Trophoblast cell (in vitro differentiated cells and primary cell): Measurements from ENCODE around the gene PRKCH.

Experiments
- DNase-seq, 2 donors: peaks; one replicate each; pipeline ENCODE4 v3.0.0-alpha.2; 2016
- H2AFZ ChIP-seq: 2 replicates; pipeline ENCODE4 v1.6.1; 2013; ENCODE audit warnings: low read length, moderate library complexity, mild to moderate bottlenecking; ENCODE audit not compliant: insufficient read depth, poor library complexity
- H2AK5ac ChIP-seq: 2 replicates; pipeline ENCODE4 v1.6.1; 2013; ENCODE audit warnings: mild to moderate bottlenecking, low read length
- H2BK120ac ChIP-seq: 2 replicates; pipeline ENCODE4 v1.6.1; 2013; ENCODE audit warnings: low read length, mild to moderate bottlenecking, moderate library complexity; ENCODE audit not compliant: insufficient read depth, poor library complexity
- H2BK12ac ChIP-seq: 2 replicates; pipeline ENCODE4 v1.6.1; 2013; ENCODE audit warnings: mild to moderate bottlenecking, low read length, moderate library complexity
- H2BK5ac ChIP-seq: 2 replicates; pipeline ENCODE4 v1.6.1; 2013; ENCODE audit warnings: low read length, low read depth, moderate library complexity, mild to moderate bottlenecking; ENCODE audit not compliant: poor library complexity
- H3K14ac ChIP-seq: 2 replicates; pipeline ENCODE4 v1.6.1; 2013; ENCODE audit warnings: mild to moderate bottlenecking, low read length
- H3K18ac ChIP-seq: 2 replicates; pipeline ENCODE4 v1.6.1; 2013; ENCODE audit warnings: mild to moderate bottlenecking, low read length
- H3K23ac ChIP-seq: 2 replicates; pipeline ENCODE4 v1.6.1; 2013; ENCODE audit warnings: low read length
- H3K27ac ChIP-seq: 2 replicates; pipeline ENCODE4 v1.5.1; 2013; ENCODE audit warnings: low read depth, mild to moderate bottlenecking, inconsistent platforms, low read length, moderate library complexity
- H3K27me3 ChIP-seq: 2 replicates; pipeline ENCODE4 v1.6.1; 2013; ENCODE audit warnings: inconsistent platforms, mild to moderate bottlenecking, low read length, moderate library complexity; ENCODE audit not compliant: insufficient read depth
- H3K36me3 ChIP-seq, 2 experiments: 1 replicate in 1 of 2; 2 replicates in 1 of 2; pipeline ENCODE4 v1.6.1; 2013; ENCODE audit warnings: low read length in 2 of 2, mild to moderate bottlenecking in 2 of 2, moderate library complexity in 1 of 2; ENCODE audit not compliant: insufficient read depth in 2 of 2, control insufficient read depth in 1 of 2
- H3K4ac ChIP-seq: 2 replicates; pipeline ENCODE4 v1.6.1; 2013; ENCODE audit warnings: low read depth, mild to moderate bottlenecking, low read length, moderate library complexity
- H3K4me1 ChIP-seq, 2 experiments: 1 replicate in 1 of 2; 2 replicates in 1 of 2; pipeline ENCODE4 v1.6.1; 2013; ENCODE audit warnings: low read length in 2 of 2, mild to moderate bottlenecking in 2 of 2, moderate library complexity in 1 of 2; ENCODE audit not compliant: insufficient read depth in 2 of 2, control insufficient read depth in 1 of 2
- H3K4me2 ChIP-seq: 2 replicates; pipeline ENCODE4 v1.6.1; 2013; ENCODE audit warnings: inconsistent platforms, mild to moderate bottlenecking, low read length, moderate library complexity
- H3K4me3 ChIP-seq: 2 replicates; pipeline ENCODE4 v1.5.1; 2013; ENCODE audit warnings: mild to moderate bottlenecking, low read depth, low read length, inconsistent platforms
- H3K79me1 ChIP-seq: one replicate; pipeline ENCODE4 v1.6.1; 2013; ENCODE audit warnings: low read length
- H3K79me2 ChIP-seq: 2 replicates; pipeline ENCODE4 v1.6.1; 2013; ENCODE audit warnings: low read length, mild to moderate bottlenecking; ENCODE audit not compliant: control insufficient read depth, insufficient read depth, poor library complexity
- H3K9ac ChIP-seq: 2 replicates; pipeline ENCODE4 v1.6.1; 2013; ENCODE audit warnings: mild to moderate bottlenecking, low read length
- H3K9me3 ChIP-seq: 2 replicates; pipeline ENCODE4 v1.6.1; 2013; ENCODE audit warnings: low read depth, mild to moderate bottlenecking, control low read depth, inconsistent platforms, low read length; ENCODE audit not compliant: insufficient read depth
- H4K12ac ChIP-seq: 2 replicates; pipeline ENCODE4 v1.6.1; 2013; ENCODE audit warnings: low read depth, mild to moderate bottlenecking, low read length, moderate library complexity
- H4K8ac ChIP-seq: 2 replicates; pipeline ENCODE4 v1.6.1; 2013; ENCODE audit warnings: low read depth, mild to moderate bottlenecking, low read length, moderate library complexity
- H4K91ac ChIP-seq: one replicate; pipeline ENCODE4 v1.6.1; 2013; ENCODE audit warnings: low read depth, mild to moderate bottlenecking, low read length, moderate library complexity
- WGBS: extraction: QIAGEN DNeasy Blood & Tissue Kit; methylation state at CpG from one replicate; pipeline ENCODE4 v1.1.7; 2013; ENCODE audit warnings: missing lambda C conversion rate; ENCODE audit not compliant: insufficient read length, insufficient coverage; ENCODE audit errors: extremely low coverage; 5-methylcytosine and 5-hydroxymethylcytosine counted together

The PRKCH gene

GRCh38 chr14:61329478-61330051, 8.2 kb downstream of the PRKCH start:
- Histone ChIP-seq H3K27ac (no peak overlapping the region), H2AFZ (no peak overlapping the region), H2BK12ac (no peak overlapping the region), H3K14ac (no peak overlapping the region), H2BK5ac (no peak overlapping the region), H3K79me1 (peaks cover 7% of the 10 kb centered on the region), H3K4me3 (no peak overlapping the region), H4K8ac (no peak overlapping the region), H3K79me2 (peaks cover 11% of the 10 kb centered on the region), H2BK120ac (no peak overlapping the region), H2AK5ac (no peak overlapping the region), H3K9me3 (no peaks in the 10 kb centered on the region), H3K36me3 (peaks cover 0 to 3% of the 10 kb centered on the region in 2 experiments), H3K27me3 (no peaks in the 10 kb centered on the region), H3K23ac (no peak overlapping the region), H3K4me1 (peaks cover 11 to 13% of the 10 kb centered on the region in 2 experiments), H4K12ac (no peak overlapping the region), H3K18ac (no peak overlapping the region), H3K4me2 (no peak overlapping the region), H4K91ac (no peak overlapping the region), H3K4ac (peak overlapping the region; percentile 76), H3K9ac (no peak overlapping the region)
- DNase-seq, result no peak
- no CpG with 5 or more reads among the region's 8 CpGs for WGBS

- Histone ChIP-seq H3K79me1 (peaks cover 7% of the 10 kb centered on the region), H3K79me2 (peaks cover 11% of the 10 kb centered on the region), H3K4me1 (peaks cover 11 to 13% of the 10 kb centered on the region in 2 experiments), H4K12ac (no peak overlapping the region), H2BK12ac (no peak overlapping the region), H3K18ac (no peak overlapping the region), H3K23ac (no peak overlapping the region), H2BK120ac (no peak overlapping the region), H2AK5ac (no peak overlapping the region), H3K4me2 (no peak overlapping the region), H3K27me3 (no peaks in the 10 kb centered on the region), H3K9me3 (no peaks in the 10 kb centered on the region), H2BK5ac (no peak overlapping the region), H3K4me3 (no peak overlapping the region), H4K8ac (no peak overlapping the region), H3K27ac (no peak overlapping the region), H3K14ac (no peak overlapping the region), H3K9ac (no peak overlapping the region), H4K91ac (no peak overlapping the region), H3K36me3 (peaks cover 0 to 3% of the 10 kb centered on the region in 2 experiments), H3K4ac (peak overlapping the region; percentile 50), H2AFZ (no peak overlapping the region)
- WGBS, result no CpG with 5 or more reads among the region's 1 CpG
- no peak for DNase-seq
Observed at GRCh38 chr14:61330511-61330910, 9.1 kb downstream of the PRKCH start.

DNA sequence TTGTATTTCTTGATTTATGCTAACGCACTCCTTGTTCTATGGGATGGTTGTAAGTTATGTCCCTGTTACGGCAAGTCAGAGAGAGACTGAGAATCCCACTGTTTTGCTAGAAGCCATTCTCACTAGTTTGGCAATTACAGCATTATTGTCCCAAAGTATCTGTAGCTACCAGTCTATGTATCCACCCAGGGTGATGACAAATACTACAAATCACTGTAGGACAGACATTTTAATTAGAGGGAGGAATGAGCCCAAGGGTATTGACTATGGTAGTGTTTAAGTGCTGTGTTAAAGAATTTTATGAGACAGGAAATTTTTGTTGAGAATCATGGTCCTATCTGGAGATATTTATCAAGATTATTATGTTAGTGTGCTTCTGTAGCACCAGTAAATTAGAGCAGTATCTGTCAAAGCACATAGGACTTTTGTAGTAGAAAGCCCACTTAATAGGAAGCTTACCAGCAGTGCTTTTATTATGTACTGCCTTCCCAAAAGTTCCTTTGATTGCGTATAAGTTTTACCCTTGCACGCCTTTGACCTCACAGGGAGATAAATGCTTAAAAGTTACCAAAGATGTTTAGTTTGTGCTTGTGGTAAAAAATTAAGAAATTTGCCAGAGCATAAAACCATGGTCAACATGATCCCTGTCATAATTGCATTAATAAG, 10.7 kb downstream of the PRKCH start:
- no peak overlapping the region for H3K18ac ChIP-seq
- peaks cover 11% of the 10 kb centered on the region in 2 experiments for H3K4me1 ChIP-seq
- no CpG with 5 or more reads among the region's 4 CpGs for WGBS

DNA sequence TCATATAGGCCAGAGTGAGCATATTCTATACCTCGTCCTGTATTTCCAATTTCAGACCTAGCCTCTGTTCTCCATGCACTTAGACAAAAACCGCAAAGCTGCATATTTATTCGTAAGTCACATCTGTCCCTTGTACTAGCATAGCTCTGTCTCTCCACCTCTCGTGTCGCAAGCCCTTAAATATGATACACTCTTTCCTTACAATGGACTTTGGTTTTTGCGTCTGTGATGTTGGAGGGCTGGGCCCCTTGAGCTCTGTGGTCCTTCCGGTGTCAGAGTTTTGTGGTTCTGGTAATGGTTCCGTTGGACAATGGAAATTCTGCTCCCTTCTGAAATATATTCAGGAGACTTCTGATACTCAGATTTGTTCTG, 11.3 kb downstream of the PRKCH start:
- Histone ChIP-seq H3K4me2 (no peak overlapping the region), H3K27ac (no peak overlapping the region), H4K91ac (peak overlapping the region; percentile 45), H3K18ac (peak overlapping the region; percentile 51), H2BK12ac (no peak overlapping the region), H3K4me3 (no peak overlapping the region), H3K36me3 (peaks cover 0 to 3% of the 10 kb centered on the region in 2 experiments), H4K12ac (no peak overlapping the region), H2BK5ac (no peak overlapping the region), H3K14ac (no peak overlapping the region), H3K9me3 (no peaks in the 10 kb centered on the region), H2AK5ac (no peak overlapping the region), H3K79me2 (peaks cover 14% of the 10 kb centered on the region), H3K4me1 (peaks cover 11 to 15% of the 10 kb centered on the region in 2 experiments), H3K9ac (no peak overlapping the region), H3K79me1 (peaks cover 11% of the 10 kb centered on the region), H3K4ac (peak overlapping the region; percentile 71), H2BK120ac (no peak overlapping the region), H3K27me3 (no peaks in the 10 kb centered on the region), H4K8ac (no peak overlapping the region), H3K23ac (no peak overlapping the region), H2AFZ (no peak overlapping the region)
- no CpG with 5 or more reads among the region's 8 CpGs for WGBS
- no peak for DNase-seq

More for the DNA sequence above, 10.7 kb downstream of the PRKCH start:
- Histone ChIP-seq H2BK12ac (no peak overlapping the region), H3K36me3 (peaks cover 0 to 3% of the 10 kb centered on the region in 2 experiments), H3K4me3 (no peak overlapping the region), H2AK5ac (no peak overlapping the region), H3K14ac (no peak overlapping the region), H2BK5ac (no peak overlapping the region), H2BK120ac (no peak overlapping the region), H4K12ac (no peak overlapping the region), H4K8ac (no peak overlapping the region), H3K23ac (no peak overlapping the region), H4K91ac (no peak overlapping the region), H3K9ac (no peak overlapping the region), H3K79me2 (peaks cover 11% of the 10 kb centered on the region), H3K4ac (peak overlapping the region; percentile 71), H3K79me1 (peaks cover 7% of the 10 kb centered on the region), H3K4me2 (no peak overlapping the region), H3K27ac (no peak overlapping the region), H3K9me3 (no peaks in the 10 kb centered on the region), H2AFZ (no peak overlapping the region), H3K27me3 (no peaks in the 10 kb centered on the region)
- DNase-seq, result peak; percentile 27 to 81
